HCT116 (cell line): ENCODE results near the gene OR8A1. TPM values are rescaled to one million over a fixed set of nuclear protein-coding genes. Genes with fewer than 3 reads are reported as not detected.

ENCODE experiments used
- ATAC-seq: fragments of 200-7000 bp; cut with Tn5 transposase; 2 replicates; pipeline ENCODE4 v1.9.1; 2020; ENCODE audit warnings: mild to moderate bottlenecking, moderate library complexity
- Bru-seq: library from RNA; stranded (reverse); fragments of 400-500 nt; gene quantifications from one replicate; lab custom pipeline; 2021; lab: Mats Ljungman, UMichigan
- BruChase-seq, 2 experiments: library from RNA; stranded (reverse); fragments of 400-500 nt; gene quantifications; one replicate each; lab custom pipeline; 2021; lab: Mats Ljungman, UMichigan
- BruUV-seq: library from RNA; stranded (reverse); fragments of 400-500 nt; replicated peaks from 2 replicates; lab custom pipeline; 2021; lab: Mats Ljungman, UMichigan
- CTCF ChIA-PET: fragments of 300-600 bp; sonication (Branson Sonifier 250); formaldehyde crosslinking; loops from one replicate; lab custom pipeline; 2021; ENCODE audit warnings: antibody characterized with exemption; lab: Charles Lee
- POLR2A ChIA-PET: fragments of 300-600, 350-600 bp; sonication (Branson Sonifier 250); formaldehyde crosslinking; loops from one replicate; lab custom pipeline; 2021; ENCODE audit warnings: antibody characterized with exemption; lab: Charles Lee
- RAD21 ChIA-PET, 2 experiments: fragments of 300-600 bp; sonication (Branson Sonifier 250); formaldehyde crosslinking; loops; one replicate each; lab custom pipeline; 2023; ENCODE audit warnings: low total read pairs in 2 of 2; ENCODE audit not compliant: uncharacterized antibody in 2 of 2, unreplicated experiment in 2 of 2, low non-redundant PET in 1 of 2; lab: Charles Lee
- DNase-seq: peaks from one replicate; pipeline ENCODE4 v3.0.0-alpha.2; 2010; ENCODE audit warnings: low read depth, low spot score
- H2AFZ ChIP-seq: fragments of 200-600 bp; shearing (Covaris generic), sonication (generic); 2 replicates; pipeline ENCODE4 v1.6.1; 2017; ENCODE audit warnings: low read depth, mixed run types, mixed read lengths, antibody characterized with exemption, low read length; ENCODE audit not compliant: poor library complexity, severe bottlenecking
- H3K27ac ChIP-seq: 2 replicates; pipeline ENCODE4 v1.5.1; 2012; ENCODE audit warnings: low read depth, low read length
- H3K27me3 ChIP-seq: fragments of 200-600 bp; sonication (generic); 2 replicates; pipeline ENCODE4 v1.6.1; 2016; ENCODE audit warnings: mixed run types, low read length, mixed read lengths; ENCODE audit not compliant: insufficient read depth
- H3K36me3 ChIP-seq, 2 experiments: fragments of 200-500 bp in 1 of 2; fragments of 200-600 bp in 1 of 2; sonication (Bioruptor generic) in 1 of 2; sonication (generic) in 1 of 2; 2 replicates each; pipeline versions ENCODE4 v1.5.1 to v1.6.1; 2014 to 2016; ENCODE audit warnings: low read length in 2 of 2, inconsistent platforms in 1 of 2, mixed read lengths in 1 of 2, mixed run types in 1 of 2; ENCODE audit not compliant: insufficient read depth in 2 of 2, control insufficient read depth in 1 of 2
- H3K4me1 ChIP-seq, 2 experiments: fragments of 200-600 bp in 1 of 2; sonication (generic) in 1 of 2; 2 replicates each; pipeline versions ENCODE4 v1.5.1 to v1.6.1; 2012 to 2017; ENCODE audit warnings: low read length in 2 of 2, inconsistent platforms in 1 of 2, mild to moderate bottlenecking in 1 of 2, mixed read lengths in 1 of 2, mixed run types in 1 of 2, moderate library complexity in 1 of 2; ENCODE audit not compliant: insufficient read depth in 2 of 2, control insufficient read depth in 1 of 2
- H3K4me2 ChIP-seq: fragments of 200-600 bp; sonication (generic); 2 replicates; pipeline ENCODE4 v1.6.1; 2017; ENCODE audit warnings: mixed run types, low read length, mixed read lengths
- H3K4me3 ChIP-seq, 2 experiments: fragments of 200-600 bp in 1 of 2; sonication (generic) in 1 of 2; replicated peaks in 1 of 2; 2 replicates each; pipeline ENCODE4 v1.5.1; 2011 to 2016; ENCODE audit warnings: low read length in 2 of 2, control low read depth in 1 of 2, low read depth in 1 of 2, mild to moderate bottlenecking in 1 of 2, mixed read lengths in 1 of 2, mixed run types in 1 of 2
- H3K79me2 ChIP-seq: fragments of 200-600 bp; sonication (generic); 2 replicates; pipeline ENCODE4 v1.6.1; 2017; ENCODE audit warnings: mild to moderate bottlenecking, mixed run types, low read length, moderate library complexity, mixed read lengths; ENCODE audit not compliant: insufficient read depth
- H3K9ac ChIP-seq: fragments of 200-600 bp; sonication (generic); 2 replicates; pipeline ENCODE4 v1.6.1; 2016; ENCODE audit warnings: low read length, mixed read lengths
- H3K9me2 ChIP-seq: fragments of 200-600 bp; sonication (generic), shearing (Covaris generic); 2 replicates; pipeline ENCODE4 v1.6.1; 2017; ENCODE audit warnings: mixed run types, mild to moderate bottlenecking, moderate library complexity; ENCODE audit not compliant: insufficient read depth
- H3K9me3 ChIP-seq, 2 experiments: fragments of 200-500 bp in 1 of 2; fragments of 200-600 bp in 1 of 2; sonication (Bioruptor generic) in 1 of 2; sonication (generic) in 1 of 2; 2 replicates each; pipeline ENCODE4 v1.6.1; 2014 to 2017; ENCODE audit warnings: low read length in 2 of 2, mixed read lengths in 2 of 2, inconsistent platforms in 1 of 2, low read depth in 1 of 2, mild to moderate bottlenecking in 1 of 2, mixed run types in 1 of 2, moderate library complexity in 1 of 2; ENCODE audit not compliant: control insufficient read depth in 1 of 2, insufficient read depth in 1 of 2
- H4K20me1 ChIP-seq: fragments of 200-600 bp; sonication (generic), shearing (Covaris generic); 2 replicates; pipeline ENCODE4 v1.6.1; 2017; ENCODE audit warnings: mixed run types, mild to moderate bottlenecking, moderate library complexity; ENCODE audit not compliant: insufficient read depth
- EZH2phosphoT487 ChIP-seq: fragments of 200-600 bp; IDR thresholded peaks from 2 replicates; pipeline ENCODE4 v1.6.1; 2018; ENCODE audit warnings: antibody characterized with exemption, borderline replicate concordance
- RAD21 ChIP-seq: IDR thresholded peaks from 2 replicates; pipeline ENCODE4 v1.6.1; 2012; ENCODE audit warnings: low read depth, mild to moderate bottlenecking
- SRF ChIP-seq: IDR thresholded peaks from 2 replicates; pipeline ENCODE4 v1.6.1; 2012; ENCODE audit warnings: low read depth
- intact Hi-C: fragments of 100-400 bp; cut with micrococcal nuclease; formaldehyde crosslinking; loops from 2 replicates; pipeline ENCODE4 v1.10.0; 2022
- long read RNA-seq: library from polyadenylated mRNA; unstranded; transcript quantifications from one replicate; pipeline ENCODE4 v2.0.0, GENCODE V29; 2021; ENCODE audit not compliant: unreplicated experiment
- polyA plus RNA-seq: library from polyadenylated mRNA; unstranded; fragments of >200 nt; gene quantifications from 2 replicates; pipeline ENCODE4 v1.2.1, GENCODE V29; 2012; ENCODE audit warnings: missing spikeins
- total RNA-seq: library from RNA; stranded (reverse); gene quantifications from one replicate; pipeline ENCODE4 v1.2.1, GENCODE V29; 2021; ENCODE audit not compliant: unreplicated experiment
- TF ChIP-seq, protein P1 (sequence below): IDR thresholded peaks from 2 replicates; pipeline ENCODE4 v1.6.1; 2011; ENCODE audit warnings: mild to moderate bottlenecking, low read length, moderate library complexity; ENCODE audit not compliant: insufficient replicate concordance; ENCODE audit errors: extremely low read depth
- TF ChIP-seq, protein P2 (sequence below), 3 experiments: fragments of 200-600 bp in 1 of 3; sonication (generic) in 1 of 3; IDR thresholded peaks in 2 of 3; conservative IDR thresholded peaks in 1 of 3; 2 replicates each; pipeline ENCODE4 v1.5.1; 2012 to 2017; ENCODE audit warnings: low read depth in 2 of 3, low read length in 2 of 3, antibody characterized with exemption in 1 of 3, borderline replicate concordance in 1 of 3, control low read depth in 1 of 3, mild to moderate bottlenecking in 1 of 3, mixed read lengths in 1 of 3, mixed run types in 1 of 3, moderate library complexity in 1 of 3; ENCODE audit not compliant: insufficient read depth in 1 of 3

OR8A1 gene
- total RNA-seq (not detected), Bru-seq, nascent RNA (percentile 8 among the genes with signal in this experiment), BruChase-seq, experiment 1, labeled RNA remaining after a 6-hour chase (not detected), BruChase-seq, experiment 2, labeled RNA remaining after a 2-hour chase (not detected)
- polyA plus RNA-seq: not detected in 2 replicates
- long read RNA-seq: 0 reads

DNA sequence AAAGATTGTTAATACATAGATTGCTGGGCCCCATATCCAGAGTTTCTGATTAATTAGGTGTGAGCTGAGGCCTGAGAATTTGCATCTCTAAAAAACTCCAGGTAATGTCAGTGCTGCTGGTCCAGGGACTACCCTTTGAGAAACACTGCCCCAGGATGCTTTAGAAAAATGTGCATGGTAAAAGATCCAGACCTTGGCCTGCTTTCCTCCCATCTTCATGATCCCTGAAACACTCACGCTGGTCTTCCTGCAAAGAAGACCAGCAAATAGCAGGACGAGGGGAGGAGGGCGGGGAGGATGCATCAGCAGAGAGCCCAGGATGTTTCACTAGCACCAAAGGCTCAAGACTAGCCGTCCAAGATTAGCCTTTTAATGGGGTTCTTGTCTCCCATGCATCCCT is at the start of gene OR8A1:
OR8A1 (plus strand) TSS at position 301 of the 400 bp plus-strand sequence. CDS start 123 bp downstream, outside the sequence.
- no peak for DNase-seq
- intact Hi-C loops: no loop called here
- Histone ChIP-seq H3K79me2 (no peaks in the 10 kb centered on the region), H3K4me3 (no peak within 1 kb of the TSS), H3K9ac (no peak within 1 kb of the TSS), H3K4me2 (no peak within 1 kb of the TSS), H3K36me3 (no peaks in the 10 kb centered on the region), H3K27ac (no peak within 1 kb of the TSS), H3K4me1 (no peaks in the 10 kb centered on the region), H3K9me3 (no peaks in the 10 kb centered on the region), H4K20me1 (no peaks in the 10 kb centered on the region; the same call in 1 of the 2 replicates), H2AFZ (no peak within 1 kb of the TSS), H3K27me3 (peaks cover 73% of the 10 kb centered on the region), H3K9me2 (no peaks in the 10 kb centered on the region)
- BruUV-seq: no TSS peak
- ChIA-PET CTCF (no interaction called here), POLR2A (no interaction called here), RAD21 (no interaction called here)
- no peak for TF ChIP-seq RAD21
- TF ChIP-seq EZH2phosphoT487: no peak
- TF ChIP-seq, protein P1, sequence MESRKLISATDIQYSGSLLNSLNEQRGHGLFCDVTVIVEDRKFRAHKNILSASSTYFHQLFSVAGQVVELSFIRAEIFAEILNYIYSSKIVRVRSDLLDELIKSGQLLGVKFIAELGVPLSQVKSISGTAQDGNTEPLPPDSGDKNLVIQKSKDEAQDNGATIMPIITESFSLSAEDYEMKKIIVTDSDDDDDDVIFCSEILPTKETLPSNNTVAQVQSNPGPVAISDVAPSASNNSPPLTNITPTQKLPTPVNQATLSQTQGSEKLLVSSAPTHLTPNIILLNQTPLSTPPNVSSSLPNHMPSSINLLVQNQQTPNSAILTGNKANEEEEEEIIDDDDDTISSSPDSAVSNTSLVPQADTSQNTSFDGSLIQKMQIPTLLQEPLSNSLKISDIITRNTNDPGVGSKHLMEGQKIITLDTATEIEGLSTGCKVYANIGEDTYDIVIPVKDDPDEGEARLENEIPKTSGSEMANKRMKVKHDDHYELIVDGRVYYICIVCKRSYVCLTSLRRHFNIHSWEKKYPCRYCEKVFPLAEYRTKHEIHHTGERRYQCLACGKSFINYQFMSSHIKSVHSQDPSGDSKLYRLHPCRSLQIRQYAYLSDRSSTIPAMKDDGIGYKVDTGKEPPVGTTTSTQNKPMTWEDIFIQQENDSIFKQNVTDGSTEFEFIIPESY: no peak
- no peak for TF ChIP-seq SRF
- TF ChIP-seq, protein P2, sequence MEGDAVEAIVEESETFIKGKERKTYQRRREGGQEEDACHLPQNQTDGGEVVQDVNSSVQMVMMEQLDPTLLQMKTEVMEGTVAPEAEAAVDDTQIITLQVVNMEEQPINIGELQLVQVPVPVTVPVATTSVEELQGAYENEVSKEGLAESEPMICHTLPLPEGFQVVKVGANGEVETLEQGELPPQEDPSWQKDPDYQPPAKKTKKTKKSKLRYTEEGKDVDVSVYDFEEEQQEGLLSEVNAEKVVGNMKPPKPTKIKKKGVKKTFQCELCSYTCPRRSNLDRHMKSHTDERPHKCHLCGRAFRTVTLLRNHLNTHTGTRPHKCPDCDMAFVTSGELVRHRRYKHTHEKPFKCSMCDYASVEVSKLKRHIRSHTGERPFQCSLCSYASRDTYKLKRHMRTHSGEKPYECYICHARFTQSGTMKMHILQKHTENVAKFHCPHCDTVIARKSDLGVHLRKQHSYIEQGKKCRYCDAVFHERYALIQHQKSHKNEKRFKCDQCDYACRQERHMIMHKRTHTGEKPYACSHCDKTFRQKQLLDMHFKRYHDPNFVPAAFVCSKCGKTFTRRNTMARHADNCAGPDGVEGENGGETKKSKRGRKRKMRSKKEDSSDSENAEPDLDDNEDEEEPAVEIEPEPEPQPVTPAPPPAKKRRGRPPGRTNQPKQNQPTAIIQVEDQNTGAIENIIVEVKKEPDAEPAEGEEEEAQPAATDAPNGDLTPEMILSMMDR (IDR thresholded peaks at IDR 0.05 in 2 of 3, conservative IDR thresholded peaks at IDR 0.05 in 1 of 3; ENCODE audit: borderline replicate concordance in 1 of 3, insufficient read depth in 1 of 3, low read depth in 2 of 3, low read length in 2 of 3): no peak
- no peak for ATAC-seq
